Suprapubic skin (tissue), 3 donors: ENCODE data around the gene EMP2.

Source experiments
- POLR2A ChIP-seq, 2 donors: fragments of 450-650 bp; IDR thresholded peaks; one replicate each; pipeline ENCODE4 v1.6.1; 2017; ENCODE audit warnings: antibody characterized with exemption in 2 of 2, mild to moderate bottlenecking in 2 of 2, moderate library complexity in 2 of 2
- TF ChIP-seq, protein P1 (sequence below), 2 donors: fragments of 200-600 bp in 1 of 2; fragments of 450-650 bp in 1 of 2; sonication (generic) in 1 of 2; IDR thresholded peaks; one replicate each; pipeline ENCODE4 v1.5.1; 2016 to 2019; ENCODE audit warnings: antibody characterized with exemption in 2 of 2, mild to moderate bottlenecking in 1 of 2, moderate library complexity in 1 of 2

DNA sequence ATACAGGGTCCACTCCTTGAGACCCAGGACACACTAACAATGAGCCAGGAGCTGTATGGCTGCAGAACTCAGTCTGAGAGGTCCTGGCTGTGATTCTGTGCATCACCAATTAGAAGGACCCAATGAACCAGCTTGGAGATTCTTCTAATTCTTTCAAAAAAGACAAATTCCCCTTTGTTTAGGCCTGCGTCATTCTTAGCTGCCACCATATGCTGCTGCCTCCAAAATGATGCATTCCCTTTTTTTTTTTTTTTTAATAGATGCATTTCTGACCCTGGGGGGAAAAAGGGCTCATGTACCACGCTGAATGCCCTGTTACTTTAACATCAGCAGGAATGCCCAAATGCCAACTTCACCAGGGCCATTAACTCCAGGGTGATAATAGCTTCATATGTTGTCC lies 28.5 kb downstream of the EMP2 start:
- TF ChIP-seq, protein P1, sequence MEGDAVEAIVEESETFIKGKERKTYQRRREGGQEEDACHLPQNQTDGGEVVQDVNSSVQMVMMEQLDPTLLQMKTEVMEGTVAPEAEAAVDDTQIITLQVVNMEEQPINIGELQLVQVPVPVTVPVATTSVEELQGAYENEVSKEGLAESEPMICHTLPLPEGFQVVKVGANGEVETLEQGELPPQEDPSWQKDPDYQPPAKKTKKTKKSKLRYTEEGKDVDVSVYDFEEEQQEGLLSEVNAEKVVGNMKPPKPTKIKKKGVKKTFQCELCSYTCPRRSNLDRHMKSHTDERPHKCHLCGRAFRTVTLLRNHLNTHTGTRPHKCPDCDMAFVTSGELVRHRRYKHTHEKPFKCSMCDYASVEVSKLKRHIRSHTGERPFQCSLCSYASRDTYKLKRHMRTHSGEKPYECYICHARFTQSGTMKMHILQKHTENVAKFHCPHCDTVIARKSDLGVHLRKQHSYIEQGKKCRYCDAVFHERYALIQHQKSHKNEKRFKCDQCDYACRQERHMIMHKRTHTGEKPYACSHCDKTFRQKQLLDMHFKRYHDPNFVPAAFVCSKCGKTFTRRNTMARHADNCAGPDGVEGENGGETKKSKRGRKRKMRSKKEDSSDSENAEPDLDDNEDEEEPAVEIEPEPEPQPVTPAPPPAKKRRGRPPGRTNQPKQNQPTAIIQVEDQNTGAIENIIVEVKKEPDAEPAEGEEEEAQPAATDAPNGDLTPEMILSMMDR (IDR thresholded peaks at IDR 0.05): no peak
- no peak for TF ChIP-seq POLR2A (IDR thresholded peaks at IDR 0.05)
